ENCODE results near the gene ZBTB45.

DNA sequence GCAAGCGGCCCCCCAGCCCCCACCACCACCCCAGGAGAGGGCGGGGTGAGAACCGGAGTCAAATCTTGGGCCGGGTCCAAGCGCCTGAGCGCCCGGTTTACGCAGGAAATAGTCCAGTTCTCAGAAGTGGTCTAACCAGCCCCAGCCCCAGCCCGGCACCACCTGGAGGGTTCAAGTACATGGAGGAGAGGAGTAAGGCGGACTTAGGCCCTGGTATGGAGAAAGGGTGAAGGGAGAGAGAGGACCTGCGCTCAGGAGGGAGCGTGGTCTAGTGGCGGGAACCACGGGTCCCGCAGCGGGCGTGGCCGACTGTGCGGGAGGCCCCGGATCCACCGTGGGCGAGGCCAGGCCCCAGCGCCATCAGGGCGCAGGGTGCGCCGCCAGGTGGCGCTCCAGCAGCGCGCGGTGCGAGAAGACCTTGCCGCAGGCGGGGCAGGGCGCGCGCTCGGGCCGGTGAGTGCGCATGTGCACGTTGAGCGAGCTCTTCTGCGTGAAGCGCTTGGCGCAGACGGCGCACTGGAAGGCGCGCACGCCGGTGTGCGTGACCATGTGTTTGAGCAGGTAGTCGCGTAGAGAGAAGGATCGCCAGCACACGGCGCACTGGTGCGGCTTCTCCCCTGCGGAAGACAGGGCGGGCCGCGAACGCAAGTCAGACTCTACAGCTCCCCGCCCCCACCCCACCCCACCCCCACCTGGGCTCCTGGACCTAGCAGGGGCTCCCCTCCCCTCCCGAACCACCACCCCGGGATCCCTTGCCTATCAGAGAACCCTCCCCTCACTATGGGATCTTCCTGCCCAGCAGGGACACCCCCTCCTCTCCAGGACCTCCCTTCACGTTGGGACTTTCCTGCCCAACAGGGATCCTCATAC, 5.7 kb downstream of the ZBTB45 start:
- TF ChIP-seq, protein P1, sequence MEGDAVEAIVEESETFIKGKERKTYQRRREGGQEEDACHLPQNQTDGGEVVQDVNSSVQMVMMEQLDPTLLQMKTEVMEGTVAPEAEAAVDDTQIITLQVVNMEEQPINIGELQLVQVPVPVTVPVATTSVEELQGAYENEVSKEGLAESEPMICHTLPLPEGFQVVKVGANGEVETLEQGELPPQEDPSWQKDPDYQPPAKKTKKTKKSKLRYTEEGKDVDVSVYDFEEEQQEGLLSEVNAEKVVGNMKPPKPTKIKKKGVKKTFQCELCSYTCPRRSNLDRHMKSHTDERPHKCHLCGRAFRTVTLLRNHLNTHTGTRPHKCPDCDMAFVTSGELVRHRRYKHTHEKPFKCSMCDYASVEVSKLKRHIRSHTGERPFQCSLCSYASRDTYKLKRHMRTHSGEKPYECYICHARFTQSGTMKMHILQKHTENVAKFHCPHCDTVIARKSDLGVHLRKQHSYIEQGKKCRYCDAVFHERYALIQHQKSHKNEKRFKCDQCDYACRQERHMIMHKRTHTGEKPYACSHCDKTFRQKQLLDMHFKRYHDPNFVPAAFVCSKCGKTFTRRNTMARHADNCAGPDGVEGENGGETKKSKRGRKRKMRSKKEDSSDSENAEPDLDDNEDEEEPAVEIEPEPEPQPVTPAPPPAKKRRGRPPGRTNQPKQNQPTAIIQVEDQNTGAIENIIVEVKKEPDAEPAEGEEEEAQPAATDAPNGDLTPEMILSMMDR (tag by site-specific recombination; IDR thresholded peaks at IDR 0.05) = no peak
- TF ChIP-seq, protein P2, sequence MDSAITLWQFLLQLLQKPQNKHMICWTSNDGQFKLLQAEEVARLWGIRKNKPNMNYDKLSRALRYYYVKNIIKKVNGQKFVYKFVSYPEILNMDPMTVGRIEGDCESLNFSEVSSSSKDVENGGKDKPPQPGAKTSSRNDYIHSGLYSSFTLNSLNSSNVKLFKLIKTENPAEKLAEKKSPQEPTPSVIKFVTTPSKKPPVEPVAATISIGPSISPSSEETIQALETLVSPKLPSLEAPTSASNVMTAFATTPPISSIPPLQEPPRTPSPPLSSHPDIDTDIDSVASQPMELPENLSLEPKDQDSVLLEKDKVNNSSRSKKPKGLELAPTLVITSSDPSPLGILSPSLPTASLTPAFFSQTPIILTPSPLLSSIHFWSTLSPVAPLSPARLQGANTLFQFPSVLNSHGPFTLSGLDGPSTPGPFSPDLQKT (IDR thresholded peaks at IDR 0.05; ENCODE audit: borderline replicate concordance, low read depth, low read length) = no peak
- TF ChIP-seq REPIN1 (tag by site-specific recombination; IDR thresholded peaks at IDR 0.05; ENCODE audit: low read depth) (no peak), YY1 (tag by site-specific recombination; IDR thresholded peaks at IDR 0.05) (no peak), GLI2 (tag by site-specific recombination; IDR thresholded peaks at IDR 0.05; ENCODE audit: borderline replicate concordance, low read depth) (no peak), SALL2 (tag by site-specific recombination; IDR thresholded peaks at IDR 0.05; ENCODE audit: borderline replicate concordance) (no peak)
- TF ChIP-seq, protein P3, sequence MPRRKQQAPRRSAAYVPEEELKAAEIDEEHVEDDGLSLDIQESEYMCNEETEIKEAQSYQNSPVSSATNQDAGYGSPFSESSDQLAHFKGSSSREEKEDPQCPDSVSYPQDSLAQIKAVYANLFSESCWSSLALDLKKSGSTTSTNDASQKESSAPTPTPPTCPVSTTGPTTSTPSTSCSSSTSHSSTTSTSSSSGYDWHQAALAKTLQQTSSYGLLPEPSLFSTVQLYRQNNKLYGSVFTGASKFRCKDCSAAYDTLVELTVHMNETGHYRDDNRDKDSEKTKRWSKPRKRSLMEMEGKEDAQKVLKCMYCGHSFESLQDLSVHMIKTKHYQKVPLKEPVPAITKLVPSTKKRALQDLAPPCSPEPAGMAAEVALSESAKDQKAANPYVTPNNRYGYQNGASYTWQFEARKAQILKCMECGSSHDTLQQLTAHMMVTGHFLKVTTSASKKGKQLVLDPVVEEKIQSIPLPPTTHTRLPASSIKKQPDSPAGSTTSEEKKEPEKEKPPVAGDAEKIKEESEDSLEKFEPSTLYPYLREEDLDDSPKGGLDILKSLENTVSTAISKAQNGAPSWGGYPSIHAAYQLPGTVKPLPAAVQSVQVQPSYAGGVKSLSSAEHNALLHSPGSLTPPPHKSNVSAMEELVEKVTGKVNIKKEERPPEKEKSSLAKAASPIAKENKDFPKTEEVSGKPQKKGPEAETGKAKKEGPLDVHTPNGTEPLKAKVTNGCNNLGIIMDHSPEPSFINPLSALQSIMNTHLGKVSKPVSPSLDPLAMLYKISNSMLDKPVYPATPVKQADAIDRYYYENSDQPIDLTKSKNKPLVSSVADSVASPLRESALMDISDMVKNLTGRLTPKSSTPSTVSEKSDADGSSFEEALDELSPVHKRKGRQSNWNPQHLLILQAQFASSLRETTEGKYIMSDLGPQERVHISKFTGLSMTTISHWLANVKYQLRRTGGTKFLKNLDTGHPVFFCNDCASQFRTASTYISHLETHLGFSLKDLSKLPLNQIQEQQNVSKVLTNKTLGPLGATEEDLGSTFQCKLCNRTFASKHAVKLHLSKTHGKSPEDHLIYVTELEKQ (tag by site-specific recombination; IDR thresholded peaks at IDR 0.05; ENCODE audit: borderline replicate concordance) = no peak
